NCI-H748 treated with DMSO at 0.1 percent for 48 hours (cell line): ENCODE data around the gene PEAK1.

Source experiments
- DNase-seq: peaks from one replicate; lab custom pipeline; 2025; lab: John Stamatoyannopoulos, UW

Gene PEAK1

DNA sequence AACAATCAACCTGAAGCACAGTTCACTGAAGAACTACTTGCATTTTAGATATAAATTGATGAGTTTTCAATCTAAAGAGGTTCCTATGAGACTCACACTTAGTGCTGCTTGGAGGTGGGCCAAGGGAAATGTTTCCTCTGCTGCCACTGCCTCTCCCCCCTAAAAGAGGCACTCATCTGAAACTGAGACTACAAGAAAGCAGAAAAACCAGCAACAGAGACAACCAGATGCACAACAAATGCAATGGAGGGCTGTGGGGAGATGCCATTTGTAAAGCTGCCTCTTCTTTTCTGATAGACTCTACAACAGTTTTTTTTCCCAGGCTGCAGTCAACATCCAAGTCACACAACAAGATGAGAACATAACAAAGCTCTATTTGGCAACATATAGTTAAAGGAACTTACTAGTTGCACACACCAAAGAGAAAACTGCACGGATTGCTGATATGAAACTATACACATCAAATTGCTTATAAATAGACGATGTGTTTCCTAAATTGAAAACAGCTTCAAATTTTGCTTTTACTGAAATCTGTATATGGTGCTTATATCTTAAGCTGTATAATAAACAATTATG lies 360.0 kb downstream of the PEAK1 start:
- no peak for DNase-seq

GRCh38 chr15:77058468-77058867 lies 361.4 kb downstream of the PEAK1 start:
- DNase-seq = no peak

GRCh38 chr15:77057685-77058084 lies 362.2 kb downstream of the PEAK1 start:
- DNase-seq = no peak

GRCh38 chr15:77057072-77057471 lies 362.8 kb downstream of the PEAK1 start:
- DNase-seq = no peak

DNA sequence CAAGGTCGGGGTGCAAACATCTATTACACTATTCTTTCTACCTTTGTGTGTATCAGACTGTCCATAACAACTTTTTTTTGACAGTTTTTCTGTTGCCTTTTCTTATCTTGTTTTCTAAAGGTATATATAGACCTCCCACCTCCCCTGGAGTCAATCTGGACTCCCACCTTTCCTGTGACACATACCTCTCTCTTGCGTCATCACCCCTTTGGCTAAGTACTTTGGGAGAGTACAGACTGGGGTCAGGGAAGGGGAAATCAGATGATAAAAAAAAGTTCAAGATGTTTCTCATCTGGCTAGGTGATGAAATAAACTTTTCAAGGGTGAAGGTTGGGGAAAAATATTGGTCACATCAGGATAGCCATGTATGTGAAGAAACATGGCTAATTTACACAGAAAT lies 366.2 kb downstream of the PEAK1 start:
- no peak for DNase-seq

GRCh38 chr15:77052556-77052955 lies 367.3 kb downstream of the PEAK1 start:
- DNase-seq = no peak
